Measurements from ENCODE around the gene HIC1. TPM values are rescaled to one million over a fixed set of nuclear protein-coding genes. Genes with fewer than 3 reads are reported as not detected.

The HIC1 gene
- total and polyA plus RNA-seq, 4 donors = 0.44 to 4.8 (median 3.7) TPM

DNA sequence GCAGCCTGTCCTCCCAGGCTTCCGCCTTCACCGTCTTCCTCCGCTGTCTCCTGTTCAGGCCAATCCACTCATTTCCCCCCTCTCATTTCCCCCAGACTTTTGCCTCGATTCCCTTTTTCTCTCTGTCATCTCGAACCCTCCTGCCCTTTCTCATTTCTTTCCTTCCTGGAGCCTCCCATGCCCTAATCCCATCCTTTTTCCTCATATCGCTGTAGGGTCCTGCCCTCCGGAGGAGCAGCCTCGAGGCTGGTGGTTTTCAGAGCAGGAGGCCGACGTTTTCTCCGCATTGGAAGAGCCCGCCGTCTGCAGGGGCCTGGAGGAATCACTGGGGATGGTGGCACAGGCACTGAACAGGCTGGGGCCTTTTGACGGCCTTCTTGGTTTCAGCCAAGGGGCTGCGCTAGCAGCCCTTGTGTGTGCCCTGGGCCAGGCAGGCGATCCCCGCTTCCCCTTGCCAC lies 12.5 kb upstream of the HIC1 start:
- no peak for DNase-seq (ENCODE audit: low spot score)
- Histone ChIP-seq H3K9me3 (ENCODE audit: control insufficient read depth in 4 of 4, low read length in 3 of 4) (no peaks in the 10 kb centered on the region), H3K4me1 (ENCODE audit: control insufficient read depth in 4 of 4, insufficient read depth in 4 of 4, low read length in 3 of 4) (peaks cover 5 to 19% (median 12%) of the 10 kb centered on the region in 4 donors), H3K9ac (ENCODE audit: low read depth in 1 of 2, low read length in 2 of 2) (peak overlapping the region; percentile 42 to 73), H3K4me3 (ENCODE audit: low read depth in 1 of 3, low read length in 3 of 3) (peak overlapping the region; percentile 61 to 92 (median 78)), H3K27me3 (ENCODE audit: control insufficient read depth in 4 of 4, insufficient read depth in 4 of 4, low read length in 3 of 4) (no peaks in the 10 kb centered on the region), H3K27ac (ENCODE audit: low read depth in 1 of 2, low read length in 2 of 2) (peak overlapping the region; percentile 78 to 81), H3K36me3 (ENCODE audit: control insufficient read depth in 4 of 4, insufficient read depth in 3 of 4, low read depth in 1 of 4, low read length in 3 of 4) (peaks cover 0 to 16% (median 8%) of the 10 kb centered on the region in 4 donors)
- TF ChIP-seq JUND (IDR thresholded peaks at IDR 0.05) = no peak
- TF ChIP-seq, protein P1, sequence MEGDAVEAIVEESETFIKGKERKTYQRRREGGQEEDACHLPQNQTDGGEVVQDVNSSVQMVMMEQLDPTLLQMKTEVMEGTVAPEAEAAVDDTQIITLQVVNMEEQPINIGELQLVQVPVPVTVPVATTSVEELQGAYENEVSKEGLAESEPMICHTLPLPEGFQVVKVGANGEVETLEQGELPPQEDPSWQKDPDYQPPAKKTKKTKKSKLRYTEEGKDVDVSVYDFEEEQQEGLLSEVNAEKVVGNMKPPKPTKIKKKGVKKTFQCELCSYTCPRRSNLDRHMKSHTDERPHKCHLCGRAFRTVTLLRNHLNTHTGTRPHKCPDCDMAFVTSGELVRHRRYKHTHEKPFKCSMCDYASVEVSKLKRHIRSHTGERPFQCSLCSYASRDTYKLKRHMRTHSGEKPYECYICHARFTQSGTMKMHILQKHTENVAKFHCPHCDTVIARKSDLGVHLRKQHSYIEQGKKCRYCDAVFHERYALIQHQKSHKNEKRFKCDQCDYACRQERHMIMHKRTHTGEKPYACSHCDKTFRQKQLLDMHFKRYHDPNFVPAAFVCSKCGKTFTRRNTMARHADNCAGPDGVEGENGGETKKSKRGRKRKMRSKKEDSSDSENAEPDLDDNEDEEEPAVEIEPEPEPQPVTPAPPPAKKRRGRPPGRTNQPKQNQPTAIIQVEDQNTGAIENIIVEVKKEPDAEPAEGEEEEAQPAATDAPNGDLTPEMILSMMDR (IDR thresholded peaks at IDR 0.05; ENCODE audit: low read depth, low read length, missing input control) = peak; percentile 1
- WGBS = 26% methylated on average over 17 of the region's 17 CpGs

DNA sequence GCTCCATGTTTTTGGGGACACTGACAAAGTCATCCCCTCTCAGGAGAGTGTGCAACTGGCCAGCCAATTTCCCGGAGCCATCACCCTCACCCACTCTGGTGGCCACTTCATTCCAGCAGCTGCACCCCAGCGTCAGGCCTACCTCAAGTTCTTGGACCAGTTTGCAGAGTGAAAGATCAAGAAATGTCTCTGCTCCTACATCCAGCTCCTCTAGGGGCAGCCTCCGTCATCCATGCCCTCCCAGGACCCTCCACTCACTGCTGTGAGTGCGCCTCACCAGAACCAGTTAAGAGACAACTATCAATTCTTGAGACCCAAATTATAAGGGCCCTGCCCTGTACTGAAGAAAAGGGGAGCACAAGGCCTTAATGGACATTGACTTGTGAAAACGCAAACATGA lies 12.0 kb upstream of the HIC1 start:
- Histone ChIP-seq H3K36me3 (ENCODE audit: control insufficient read depth in 4 of 4, insufficient read depth in 3 of 4, low read depth in 1 of 4, low read length in 3 of 4) (peaks cover 0 to 10% (median 5%) of the 10 kb centered on the region in 4 donors), H3K4me3 (ENCODE audit: low read depth in 1 of 3, low read length in 3 of 3) (no peak overlapping the region), H3K9ac (ENCODE audit: low read depth in 1 of 2, low read length in 2 of 2) (no peak overlapping the region), H3K27ac (ENCODE audit: low read depth in 1 of 2, low read length in 2 of 2) (no peak overlapping the region), H3K4me1 (ENCODE audit: control insufficient read depth in 4 of 4, insufficient read depth in 4 of 4, low read length in 3 of 4) (peaks cover 5 to 19% (median 12%) of the 10 kb centered on the region in 4 donors), H3K9me3 (ENCODE audit: control insufficient read depth in 4 of 4, low read length in 3 of 4) (no peaks in the 10 kb centered on the region), H3K27me3 (ENCODE audit: control insufficient read depth in 4 of 4, insufficient read depth in 4 of 4, low read length in 3 of 4) (no peaks in the 10 kb centered on the region)
- no peak for DNase-seq (ENCODE audit: low spot score)
- WGBS = 93% methylated on average over 5 of the region's 5 CpGs
- TF ChIP-seq FOXA1 (IDR thresholded peaks at IDR 0.05) = no peak
- no peak for TF ChIP-seq SP1 (IDR thresholded peaks at IDR 0.05)
- no peak for TF ChIP-seq RAD21 (IDR thresholded peaks at IDR 0.05)
- no peak for TF ChIP-seq GABPA (IDR thresholded peaks at IDR 0.05 in 1 of 2, conservative IDR thresholded peaks at IDR 0.05 in 1 of 2)
- TF ChIP-seq, protein P2, sequence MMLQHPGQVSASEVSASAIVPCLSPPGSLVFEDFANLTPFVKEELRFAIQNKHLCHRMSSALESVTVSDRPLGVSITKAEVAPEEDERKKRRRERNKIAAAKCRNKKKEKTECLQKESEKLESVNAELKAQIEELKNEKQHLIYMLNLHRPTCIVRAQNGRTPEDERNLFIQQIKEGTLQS (IDR thresholded peaks at IDR 0.05) = no peak
- TF ChIP-seq HNF4G (IDR thresholded peaks at IDR 0.05) = no peak
- TF ChIP-seq, protein P3, sequence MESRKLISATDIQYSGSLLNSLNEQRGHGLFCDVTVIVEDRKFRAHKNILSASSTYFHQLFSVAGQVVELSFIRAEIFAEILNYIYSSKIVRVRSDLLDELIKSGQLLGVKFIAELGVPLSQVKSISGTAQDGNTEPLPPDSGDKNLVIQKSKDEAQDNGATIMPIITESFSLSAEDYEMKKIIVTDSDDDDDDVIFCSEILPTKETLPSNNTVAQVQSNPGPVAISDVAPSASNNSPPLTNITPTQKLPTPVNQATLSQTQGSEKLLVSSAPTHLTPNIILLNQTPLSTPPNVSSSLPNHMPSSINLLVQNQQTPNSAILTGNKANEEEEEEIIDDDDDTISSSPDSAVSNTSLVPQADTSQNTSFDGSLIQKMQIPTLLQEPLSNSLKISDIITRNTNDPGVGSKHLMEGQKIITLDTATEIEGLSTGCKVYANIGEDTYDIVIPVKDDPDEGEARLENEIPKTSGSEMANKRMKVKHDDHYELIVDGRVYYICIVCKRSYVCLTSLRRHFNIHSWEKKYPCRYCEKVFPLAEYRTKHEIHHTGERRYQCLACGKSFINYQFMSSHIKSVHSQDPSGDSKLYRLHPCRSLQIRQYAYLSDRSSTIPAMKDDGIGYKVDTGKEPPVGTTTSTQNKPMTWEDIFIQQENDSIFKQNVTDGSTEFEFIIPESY (IDR thresholded peaks at IDR 0.05) = no peak
- TF ChIP-seq NR2F2 (IDR thresholded peaks at IDR 0.05) = no peak
- no peak for TF ChIP-seq RXRA (IDR thresholded peaks at IDR 0.05)
- TF ChIP-seq, protein P1 (IDR thresholded peaks at IDR 0.05; ENCODE audit: low read depth, low read length, missing input control) = no peak
- TF ChIP-seq JUND (IDR thresholded peaks at IDR 0.05) = no peak
- no peak for TF ChIP-seq FOXA2 (IDR thresholded peaks at IDR 0.05)
- TF ChIP-seq TAF1 (conservative IDR thresholded peaks at IDR 0.05) = no peak

All from liver (tissue), 9 donors.